Inferior parietal cortex (tissue), 1 donor: Measurements from ENCODE around the gene GUK1.

Experiments used
- DNase-seq: peaks from one replicate; pipeline ENCODE4 v3.0.0-alpha.2; 2016; ENCODE audit errors: extremely low spot score

Gene GUK1

GRCh38 chr1:228125185-228125584 is 14.9 kb upstream of the GUK1 start:
- no peak for DNase-seq

- DNase-seq: no peak
Observed at GRCh38 chr1:228131766-228132165, 8.3 kb upstream of the GUK1 start.

GRCh38 chr1:228134591-228134990 is 5.5 kb upstream of the GUK1 start:
- no peak for DNase-seq

- no peak for DNase-seq
Observed at GRCh38 chr1:228136901-228137300, 3.2 kb upstream of the GUK1 start.

GRCh38 chr1:228139406-228139930 is 611 bp upstream of the GUK1 start:
- no peak for DNase-seq

GRCh38 chr1:228140724-228141225 is 696 bp downstream of the GUK1 start:
- no peak for DNase-seq

- DNase-seq: no peak
Observed at GRCh38 chr1:228141226-228142044, 1.4 kb downstream of the GUK1 start.

- no peak for DNase-seq
Observed at GRCh38 chr1:228142155-228142691, 2.1 kb downstream of the GUK1 start.

- no peak for DNase-seq
Observed at GRCh38 chr1:228142701-228143136, 2.6 kb downstream of the GUK1 start.

GRCh38 chr1:228143480-228144192 is 3.6 kb downstream of the GUK1 start:
- no peak for DNase-seq

- DNase-seq: no peak
Observed at GRCh38 chr1:228144193-228144992, 4.3 kb downstream of the GUK1 start.

GRCh38 chr1:228144993-228145343 is 4.9 kb downstream of the GUK1 start:
- DNase-seq: no peak

GRCh38 chr1:228145463-228146416 is 5.7 kb downstream of the GUK1 start:
- DNase-seq: no peak

GRCh38 chr1:228146417-228147150 is 6.5 kb downstream of the GUK1 start:
- no peak for DNase-seq

GRCh38 chr1:228147151-228147693 is 7.1 kb downstream of the GUK1 start:
- no peak for DNase-seq

GRCh38 chr1:228147768-228148167 is 7.7 kb downstream of the GUK1 start:
- no peak for DNase-seq

GRCh38 chr1:228148196-228148861 is 8.2 kb downstream of the GUK1 start:
- DNase-seq: no peak

GRCh38 chr1:228148935-228149405 is 8.9 kb downstream of the GUK1 start:
- DNase-seq: no peak
